GM12878 (cell line): ENCODE results near the gene SYCE3. TPM values are rescaled to one million over a fixed set of nuclear protein-coding genes. Genes with fewer than 3 reads are reported as not detected.

ENCODE experiments used
- ATAC-seq: fragments of 200-7000 bp; cut with Tn5 transposase; 3 replicates; pipeline ENCODE4 v1.9.1; 2020; ENCODE audit warnings: mild to moderate bottlenecking, moderate library complexity
- BruUV-seq: library from RNA; stranded (reverse); fragments of 400-500 nt; replicated peaks from 2 replicates; lab custom pipeline; 2021; lab: Mats Ljungman, UMichigan
- CTCF ChIA-PET: fragments of 300-600 bp; sonication (Branson Sonifier 250); formaldehyde crosslinking; extraction: SDS; loops from one replicate; lab custom pipeline; 2021; ENCODE audit warnings: inconsistent platforms; lab: Yijun Ruan, JAX
- POLR2A ChIA-PET: fragments of 350-600 bp; formaldehyde crosslinking; extraction: SDS; loops from one replicate; lab custom pipeline; 2021; ENCODE audit warnings: inconsistent platforms; lab: Charles Lee
- RAD21 ChIA-PET: fragments of 300-600 bp; sonication (Branson Sonifier 250); formaldehyde crosslinking; loops from one replicate; lab custom pipeline; 2023; ENCODE audit warnings: antibody characterized with exemption; ENCODE audit not compliant: unreplicated experiment; lab: Charles Lee
- SMC1A ChIA-PET: fragments of 300-600 bp; sonication (Branson Sonifier 250); formaldehyde crosslinking; loops from one replicate; lab custom pipeline; 2023; ENCODE audit not compliant: unreplicated experiment, uncharacterized antibody; lab: Charles Lee
- DNase-seq: peaks from one replicate; pipeline ENCODE4 v3.0.0-alpha.2; 2011; ENCODE audit warnings: low read depth, low spot score
- FAIRE-seq: peaks from 3 replicates; lab custom pipeline; 2011; peaks lifted over from hg19 to GRCh38; lab: Jason Lieb, UNC
- H2AFZ ChIP-seq: 2 replicates; pipeline ENCODE4 v1.6.0; 2011; ENCODE audit warnings: low read depth, low read length, control low read depth; ENCODE audit not compliant: control insufficient read depth
- H3K27ac ChIP-seq: 2 replicates; pipeline ENCODE4 v1.5.1; 2011; ENCODE audit warnings: control low read depth; ENCODE audit not compliant: control insufficient read depth, insufficient read depth
- H3K27me3 ChIP-seq, 2 experiments: replicated peaks in 1 of 2; 2 replicates each; pipeline versions ENCODE4 v1.6.0 to v1.6.1; 2011; ENCODE audit warnings: low read length in 1 of 2; ENCODE audit not compliant: control insufficient read depth in 2 of 2, insufficient read depth in 2 of 2
- H3K36me3 ChIP-seq, 2 experiments: 2 replicates each; pipeline ENCODE4 v1.5.1; 2011; ENCODE audit warnings: low read length in 1 of 2; ENCODE audit not compliant: control insufficient read depth in 2 of 2, insufficient read depth in 2 of 2
- H3K4me1 ChIP-seq: 2 replicates; pipeline ENCODE4 v1.6.1; 2011; ENCODE audit warnings: mild to moderate bottlenecking, low read length, moderate library complexity, mixed read lengths; ENCODE audit not compliant: control insufficient read depth, insufficient read depth
- H3K4me2 ChIP-seq: 2 replicates; pipeline ENCODE4 v1.6.0; 2011; ENCODE audit warnings: control low read depth; ENCODE audit not compliant: control insufficient read depth, insufficient read depth
- H3K4me3 ChIP-seq: fragments of 200-600 bp; sonication (generic); 2 replicates; pipeline ENCODE4 v1.5.1; 2016
- H3K79me2 ChIP-seq: 2 replicates; pipeline ENCODE4 v1.6.0; 2011; ENCODE audit warnings: low read length; ENCODE audit not compliant: control insufficient read depth, insufficient read depth
- H3K9ac ChIP-seq: 2 replicates; pipeline ENCODE4 v1.8.0; 2011; ENCODE audit warnings: low read length, control low read depth, mixed read lengths; ENCODE audit not compliant: control insufficient read depth, insufficient read depth
- H3K9me3 ChIP-seq: replicated peaks from 3 replicates; pipeline ENCODE4 v1.5.1; 2011; ENCODE audit warnings: mild to moderate bottlenecking, low read length; ENCODE audit not compliant: control insufficient read depth, insufficient read depth
- H4K20me1 ChIP-seq: 2 replicates; pipeline ENCODE4 v1.6.0; 2011; ENCODE audit not compliant: control insufficient read depth, insufficient read depth
- ASH2L ChIP-seq: fragments of 300-600, 200-600 bp; sonication (generic); IDR thresholded peaks from 2 replicates; pipeline ENCODE4 v1.6.1; 2017; ENCODE audit warnings: low read depth, mild to moderate bottlenecking, borderline replicate concordance
- DPF2 ChIP-seq: fragments of 450-650 bp; IDR thresholded peaks from 2 replicates; pipeline ENCODE4 v1.6.1; 2017; ENCODE audit warnings: mild to moderate bottlenecking
- EP300 ChIP-seq, 2 experiments: fragments of 150-350 bp in 1 of 2; IDR thresholded peaks; 2 replicates each; pipeline ENCODE4 v1.6.1; 2011 to 2012; ENCODE audit warnings: low read depth in 2 of 2, low read length in 2 of 2, borderline replicate concordance in 1 of 2, improper control_type of control experiment in 1 of 2, inconsistent platforms in 1 of 2; ENCODE audit not compliant: control insufficient read depth in 1 of 2
- HDGF ChIP-seq: fragments of 450-650 bp; IDR thresholded peaks from 2 replicates; pipeline ENCODE4 v1.6.1; 2016; ENCODE audit warnings: antibody characterized with exemption
- PAX5 ChIP-seq: IDR thresholded peaks from 2 replicates; pipeline ENCODE4 v1.6.1; 2011; ENCODE audit warnings: low read depth, low read length, borderline replicate concordance
- RAD51 ChIP-seq: fragments of 450-650 bp; IDR thresholded peaks from 2 replicates; pipeline ENCODE4 v1.6.1; 2016; ENCODE audit warnings: moderate library complexity, mild to moderate bottlenecking, inconsistent platforms
- RBBP5 ChIP-seq: fragments of 200-600 bp; sonication (generic); conservative IDR thresholded peaks from 2 replicates; pipeline ENCODE4 v1.6.1; 2016
- RFX5 ChIP-seq: IDR thresholded peaks from 2 replicates; pipeline ENCODE4 v1.6.1; 2011; ENCODE audit warnings: low read depth, low read length, improper control_type of control experiment
- SREBF2 ChIP-seq: IDR thresholded peaks from 2 replicates; pipeline ENCODE4 v1.6.1; 2012; ENCODE audit warnings: mild to moderate bottlenecking, low read length
- TCF7 ChIP-seq: IDR thresholded peaks from 2 replicates; pipeline ENCODE4 v1.6.1; 2014; ENCODE audit warnings: antibody characterized with exemption, borderline replicate concordance
- WRNIP1 ChIP-seq: IDR thresholded peaks from 2 replicates; pipeline ENCODE4 v1.6.1; 2011; ENCODE audit warnings: low read depth, low read length, improper control_type of control experiment, borderline replicate concordance
- YBX1 ChIP-seq: fragments of 450-650 bp; IDR thresholded peaks from 2 replicates; pipeline ENCODE4 v1.6.1; 2016; ENCODE audit warnings: antibody characterized with exemption
- ZZZ3 ChIP-seq: IDR thresholded peaks from 2 replicates; pipeline ENCODE4 v1.6.1; 2011; ENCODE audit warnings: low read depth; ENCODE audit not compliant: control insufficient read depth, insufficient read length
- WGBS: methylation state at CpG from one replicate; pipeline ENCODE4 v1.1.6; 2016; ENCODE audit warnings: low lambda C conversion rate; ENCODE audit not compliant: insufficient replicate concordance, insufficient coverage; ENCODE audit errors: missing lambda C conversion rate; 5-methylcytosine and 5-hydroxymethylcytosine counted together
- in situ Hi-C: fragments of 300-500 bp; cut with MboI; formaldehyde crosslinking; loops from 9 replicates; pipeline ENCODE4 v1.14.3; 2018; ENCODE audit warnings: mixed read lengths
- intact Hi-C: fragments of 100-400 bp; cut with micrococcal nuclease; formaldehyde crosslinking; loops from one replicate; pipeline ENCODE4 v1.14.2; 2022; ENCODE audit not compliant: unreplicated experiment
- polyA plus RNA-seq, 11 experiments: library from polyadenylated mRNA; depleted of rRNA in 4 of 11; unstranded in 6 of 11; stranded (reverse) in 5 of 11; fragments of >200 nt; fragmentation: Nextera tagmentation in 4 of 11; fragmentation: Illumina TruSeq in 1 of 11; extraction: Ambion mirVana in 4 of 11; extraction: Trizol in 1 of 11; gene quantifications; 1 replicate in 1 of 11; 2 replicates in 10 of 11; pipeline versions ENCODE4 v1.2.1 to v1.2.3, GENCODE V29; 2011 to 2016; ENCODE audit warnings: inconsistent platforms in 2 of 11, missing spikeins in 2 of 11, low read depth in 1 of 11
- total RNA-seq, 4 experiments: library from RNA; depleted of rRNA in 3 of 4; stranded (reverse); fragments of >200 nt in 3 of 4; fragmentation: Illumina TruSeq in 1 of 4; extraction: Trizol in 1 of 4; gene quantifications; 2 replicates each; pipeline versions ENCODE4 v1.2.1 to v1.2.3, GENCODE V29; 2013 to 2021
- TF ChIP-seq, protein P1 (sequence below): fragments of 450-650 bp; IDR thresholded peaks from 2 replicates; pipeline ENCODE4 v1.6.1; 2017; ENCODE audit warnings: borderline replicate concordance

The SYCE3 gene
- total and polyA plus RNA-seq, 10 of the 15 experiments (the other 5 are each of a cell fraction or from before 2014, with no cell fraction given) = 0.38 to 0.91 (median 0.76) TPM; not detected in 4

GRCh38 chr22:50560034-50560433 lies 2.7 kb downstream of the SYCE3 start (continued):
- no peak for TF ChIP-seq YBX1
- TF ChIP-seq, all 136 proteins: peak for 0

DNA sequence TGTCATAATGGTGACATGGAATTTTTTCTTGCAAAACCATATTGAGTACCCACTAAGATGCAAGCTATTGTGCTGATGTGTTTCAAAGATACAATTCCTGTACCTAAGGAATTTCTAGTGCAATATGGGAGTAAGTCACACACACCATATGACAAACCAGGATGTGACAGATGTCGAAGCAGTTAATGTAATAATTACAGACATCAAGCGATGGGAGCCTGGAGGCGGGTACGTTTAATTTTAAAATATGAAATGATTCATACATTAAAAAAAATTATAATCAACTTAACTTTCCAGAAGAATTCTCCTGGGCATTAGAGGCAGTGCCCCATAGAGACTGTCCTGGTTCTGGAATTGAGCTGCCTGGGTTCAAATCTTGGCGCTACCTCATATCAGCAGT lies 6.0 kb downstream of the SYCE3 start:
- Histone ChIP-seq H3K4me3 (no peak overlapping the region), H3K27me3 (peaks cover 0 to 1% of the 10 kb centered on the region in 2 experiments; a peak in 1 of 4 replicates), H3K4me2 (no peak overlapping the region), H3K9me3 (no peaks in the 10 kb centered on the region), H2AFZ (no peak overlapping the region), H3K9ac (no peak overlapping the region), H3K27ac (no peak overlapping the region), H3K36me3 (no peaks in the 10 kb centered on the region), H3K79me2 (no peaks in the 10 kb centered on the region), H4K20me1 (no peaks in the 10 kb centered on the region), H3K4me1 (no peaks in the 10 kb centered on the region)
- FAIRE-seq (no peak), ATAC-seq (no peak), DNase-seq (no peak)
- TF ChIP-seq RBBP5 (no peak), TCF7 (no peak), ZZZ3 (no peak), RAD51 (no peak), ASH2L (no peak), WRNIP1 (no peak), HDGF (no peak), EP300 (IDR thresholded peaks at IDR 0.05; ENCODE audit: borderline replicate concordance in 1 of 2, control insufficient read depth in 1 of 2, low read depth in 2 of 2, low read length in 2 of 2) (no peak), DPF2 (no peak), SREBF2 (no peak), PAX5 (no peak), RFX5 (no peak)
- TF ChIP-seq, protein P1, sequence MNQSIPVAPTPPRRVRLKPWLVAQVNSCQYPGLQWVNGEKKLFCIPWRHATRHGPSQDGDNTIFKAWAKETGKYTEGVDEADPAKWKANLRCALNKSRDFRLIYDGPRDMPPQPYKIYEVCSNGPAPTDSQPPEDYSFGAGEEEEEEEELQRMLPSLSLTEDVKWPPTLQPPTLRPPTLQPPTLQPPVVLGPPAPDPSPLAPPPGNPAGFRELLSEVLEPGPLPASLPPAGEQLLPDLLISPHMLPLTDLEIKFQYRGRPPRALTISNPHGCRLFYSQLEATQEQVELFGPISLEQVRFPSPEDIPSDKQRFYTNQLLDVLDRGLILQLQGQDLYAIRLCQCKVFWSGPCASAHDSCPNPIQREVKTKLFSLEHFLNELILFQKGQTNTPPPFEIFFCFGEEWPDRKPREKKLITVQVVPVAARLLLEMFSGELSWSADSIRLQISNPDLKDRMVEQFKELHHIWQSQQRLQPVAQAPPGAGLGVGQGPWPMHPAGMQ = no peak
- CTCF ChIA-PET = interaction anchor here (0.7 to 1.8 kb wide), 7 partner anchors 9 to 280 kb away, joined by 3 to 6 read pairs (median 4); partner anchors contain the start of genes LMF2, NCAPH2 and SCO2
- intact Hi-C loops (no loop called here), in situ Hi-C loops (no loop called here)
- POLR2A ChIA-PET = no interaction called here
- RAD21 ChIA-PET = interaction anchor here (0.9 kb wide), 2 partner anchors 9 to 30 kb away, joined by 3 read pairs; no protein-coding TSS in a partner anchor
- BruUV-seq = no TSS peak
- SMC1A ChIA-PET = interaction anchor here (1.1 to 1.5 kb wide), 3 partner anchors 14 to 34 kb away, joined by 3 to 4 read pairs (median 3); no protein-coding TSS in a partner anchor
- 16% methylated on average over 5 of the region's 5 CpGs for WGBS
